Forelimb muscle (tissue), 1 donor: Measurements from ENCODE around the gene RAD23B. TPM values are rescaled to one million over a fixed set of nuclear protein-coding genes. Genes with fewer than 3 reads are reported as not detected.

Experiments
- DNase-seq: peaks from one replicate; pipeline ENCODE4 v3.0.0-alpha.2; 2013; ENCODE audit warnings: low read depth
- polyA plus RNA-seq: library from polyadenylated mRNA; unstranded; fragments of 120-200 nt; gene quantifications from one replicate; pipeline ENCODE4 v1.2.1, GENCODE V29; 2013; ENCODE audit not compliant: insufficient read length

Gene RAD23B
- polyA plus RNA-seq, 1 donor: 111 TPM

- DNase-seq: no peak
Observed at GRCh38 chr9:107334103-107334776, 51.2 kb downstream of the RAD23B start.

GRCh38 chr9:107335331-107335730, 52.3 kb downstream of the RAD23B start:
- no peak for DNase-seq

- no peak for DNase-seq
Observed at GRCh38 chr9:107336718-107337360, 53.8 kb downstream of the RAD23B start.

- DNase-seq: no peak
Observed at GRCh38 chr9:107337676-107338590, 54.9 kb downstream of the RAD23B start.

- no peak for DNase-seq
Observed at GRCh38 chr9:107338911-107339659, 56.0 kb downstream of the RAD23B start.

GRCh38 chr9:107340920-107341632, 58.0 kb downstream of the RAD23B start:
- DNase-seq: no peak

- no peak for DNase-seq
Observed at GRCh38 chr9:107342476-107343161, 59.5 kb downstream of the RAD23B start.

GRCh38 chr9:107345327-107345726, 62.2 kb downstream of the RAD23B start:
- no peak for DNase-seq

GRCh38 chr9:107348836-107349235, 65.8 kb downstream of the RAD23B start:
- DNase-seq: no peak

GRCh38 chr9:107350443-107350842, 67.4 kb downstream of the RAD23B start:
- DNase-seq: no peak

GRCh38 chr9:107351382-107352045, 68.4 kb downstream of the RAD23B start:
- DNase-seq: no peak

- DNase-seq: no peak
Observed at GRCh38 chr9:107355394-107355793, 72.3 kb downstream of the RAD23B start.

- DNase-seq: no peak
Observed at GRCh38 chr9:107358986-107359385, 75.9 kb downstream of the RAD23B start.

GRCh38 chr9:107360098-107360497, 77.0 kb downstream of the RAD23B start:
- no peak for DNase-seq

- DNase-seq: no peak
Observed at GRCh38 chr9:107361816-107362215, 78.7 kb downstream of the RAD23B start.

- DNase-seq: no peak
Observed at GRCh38 chr9:107363516-107364152, 80.6 kb downstream of the RAD23B start.

- DNase-seq: no peak
Observed at GRCh38 chr9:107367727-107368502, 84.8 kb downstream of the RAD23B start.

GRCh38 chr9:107368696-107369095, 85.6 kb downstream of the RAD23B start:
- DNase-seq: no peak

- DNase-seq: no peak
Observed at GRCh38 chr9:107373809-107374208, 90.7 kb downstream of the RAD23B start.
